ENCODE results near the gene KCTD21.

KCTD21 gene

GRCh38 chr11:78212586-78213371 is 24.4 kb upstream of the KCTD21 start:
- TF ChIP-seq CTCF (IDR thresholded peaks at IDR 0.05; ENCODE audit: low read length) (no peak), EZH2 (IDR thresholded peaks at IDR 0.05; ENCODE audit: borderline replicate concordance, low read length) (no peak)
- Histone ChIP-seq H3K79me2 (ENCODE audit: insufficient read depth, low read length) (no peaks in the 10 kb centered on the region), H3K9ac (ENCODE audit: low read length) (no peak overlapping the region), H2AFZ (ENCODE audit: low read length) (no peak overlapping the region), H3K9me2 (ENCODE audit: low read depth, low read length) (no peaks in the 10 kb centered on the region), H3K4me2 (ENCODE audit: low read length) (no peak overlapping the region), H3K36me3 (ENCODE audit: insufficient read depth, low read length) (no peaks in the 10 kb centered on the region), H3F3A (ENCODE audit: insufficient read depth, low read length) (no peaks in the 10 kb centered on the region), H3K27me3 (ENCODE audit: insufficient read depth, low read length) (no peaks in the 10 kb centered on the region), H4K20me1 (ENCODE audit: insufficient read depth, low read length) (no peaks in the 10 kb centered on the region), H3K4me3 (ENCODE audit: low read depth, low read length, poor library complexity, severe bottlenecking) (no peak overlapping the region), H3K27ac (ENCODE audit: low read depth, low read length, poor library complexity, severe bottlenecking) (no peak overlapping the region), H3K4me1 (ENCODE audit: insufficient read depth, low read length, severe bottlenecking) (no peaks in the 10 kb centered on the region), H3K9me3 (ENCODE audit: low read length) (no peaks in the 10 kb centered on the region)

GRCh38 chr11:78211565-78211964 is 23.1 kb upstream of the KCTD21 start:
- Histone ChIP-seq H3K36me3 (ENCODE audit: insufficient read depth, low read length) (no peaks in the 10 kb centered on the region), H3K4me1 (ENCODE audit: insufficient read depth, low read length, severe bottlenecking) (no peaks in the 10 kb centered on the region), H3K4me3 (ENCODE audit: low read depth, low read length, poor library complexity, severe bottlenecking) (no peak overlapping the region), H2AFZ (ENCODE audit: low read length) (no peak overlapping the region), H3F3A (ENCODE audit: insufficient read depth, low read length) (no peaks in the 10 kb centered on the region), H3K9me3 (ENCODE audit: low read length) (no peaks in the 10 kb centered on the region), H3K27ac (ENCODE audit: low read depth, low read length, poor library complexity, severe bottlenecking) (no peak overlapping the region), H3K9ac (ENCODE audit: low read length) (no peak overlapping the region), H3K9me2 (ENCODE audit: low read depth, low read length) (no peaks in the 10 kb centered on the region), H3K27me3 (ENCODE audit: insufficient read depth, low read length) (no peaks in the 10 kb centered on the region), H3K79me2 (ENCODE audit: insufficient read depth, low read length) (no peaks in the 10 kb centered on the region), H3K4me2 (ENCODE audit: low read length) (no peak overlapping the region), H4K20me1 (ENCODE audit: insufficient read depth, low read length) (no peaks in the 10 kb centered on the region)
- TF ChIP-seq CTCF (IDR thresholded peaks at IDR 0.05; ENCODE audit: low read length) (no peak), EZH2 (IDR thresholded peaks at IDR 0.05; ENCODE audit: borderline replicate concordance, low read length) (no peak)

GRCh38 chr11:78210000-78210608 is 21.7 kb upstream of the KCTD21 start:
- Histone ChIP-seq H3K9me3 (ENCODE audit: low read length) (no peaks in the 10 kb centered on the region), H3K9ac (ENCODE audit: low read length) (no peak overlapping the region), H2AFZ (ENCODE audit: low read length) (no peak overlapping the region), H3K79me2 (ENCODE audit: insufficient read depth, low read length) (no peaks in the 10 kb centered on the region), H3K4me3 (ENCODE audit: low read depth, low read length, poor library complexity, severe bottlenecking) (no peak overlapping the region), H3K27ac (ENCODE audit: low read depth, low read length, poor library complexity, severe bottlenecking) (no peak overlapping the region), H3K4me1 (ENCODE audit: insufficient read depth, low read length, severe bottlenecking) (no peaks in the 10 kb centered on the region), H3K27me3 (ENCODE audit: insufficient read depth, low read length) (no peaks in the 10 kb centered on the region), H3K36me3 (ENCODE audit: insufficient read depth, low read length) (no peaks in the 10 kb centered on the region), H3K9me2 (ENCODE audit: low read depth, low read length) (no peaks in the 10 kb centered on the region), H3F3A (ENCODE audit: insufficient read depth, low read length) (no peaks in the 10 kb centered on the region), H4K20me1 (ENCODE audit: insufficient read depth, low read length) (no peaks in the 10 kb centered on the region), H3K4me2 (ENCODE audit: low read length) (no peak overlapping the region)
- no peak for TF ChIP-seq EZH2 (IDR thresholded peaks at IDR 0.05; ENCODE audit: borderline replicate concordance, low read length)
- TF ChIP-seq CTCF (IDR thresholded peaks at IDR 0.05; ENCODE audit: low read length) = no peak

All from OCI-LY1 (cell line).